ENCODE measurements around the gene PANK4. TPM values are rescaled to one million over a fixed set of nuclear protein-coding genes. Genes with fewer than 3 reads are reported as not detected.

Gene PANK4
- total and polyA plus RNA-seq, 2 donors (not counting 3 experiments of a cell fraction or from before 2014, with no cell fraction given): 22.1 to 34.0 TPM

GRCh38 chr1:2479618-2480017 is 46.8 kb downstream of the PANK4 start:
- Histone ChIP-seq H3K9me1 (replicated peaks; ENCODE audit: control insufficient read depth, extremely low read depth, insufficient read depth, low read length) (no peaks in the 10 kb centered on the region), H3K79me2 (ENCODE audit: control insufficient read depth, insufficient read depth, low read length) (no peaks in the 10 kb centered on the region), H3K36me3 (ENCODE audit: control insufficient read depth in 2 of 2, extremely low read depth in 1 of 2, insufficient read depth in 2 of 2, low read length in 2 of 2) (no peaks in the 10 kb centered on the region), H3K27me3 (ENCODE audit: control insufficient read depth in 2 of 2, insufficient read depth in 2 of 2, low read length in 2 of 2) (no peaks in the 10 kb centered on the region), H3K9ac (replicated peaks; ENCODE audit: extremely low read depth, insufficient read depth, low read length) (no peak overlapping the region), H3K4me1 (ENCODE audit: control insufficient read depth, extremely low read depth, insufficient read depth, low read length) (no peaks in the 10 kb centered on the region), H3K4me2 (ENCODE audit: insufficient read depth, low read length) (no peak overlapping the region), H3K9me3 (replicated peaks; ENCODE audit: control insufficient read depth, insufficient read depth, low read length) (no peaks in the 10 kb centered on the region), H3K27ac (ENCODE audit: insufficient read depth, low read depth, low read length) (no peak overlapping the region), H4K20me1 (replicated peaks; ENCODE audit: control insufficient read depth, extremely low read depth, insufficient read depth, low read length) (no peaks in the 10 kb centered on the region), H3K4me3 (replicated peaks in 1 of 3; ENCODE audit: insufficient read depth in 1 of 3, low read depth in 1 of 3, low read length in 3 of 3) (no peak overlapping the region), H2AFZ (ENCODE audit: low read depth, low read length) (no peak overlapping the region)
- POLR2A ChIA-PET: no interaction called here
- no TSS peak for BruUV-seq (replicated peaks)
- FAIRE-seq (no peak), DNase-seq (ENCODE audit: low read depth, low spot score) (no peak)
- dilution Hi-C loops (cut with MboI; ENCODE audit: extremely low pct_ligation_motif_present, low sequenced_read_pairs): no loop called here
- CTCF ChIA-PET: no interaction called here
- intact Hi-C loops (cut with micrococcal nuclease): no loop called here
- TF ChIP-seq POLR2A (IDR thresholded peaks at IDR 0.05; ENCODE audit: low read depth, low read length) (no peak), JUN (IDR thresholded peaks at IDR 0.05; ENCODE audit: borderline replicate concordance, insufficient read depth, insufficient read length, low read depth) (no peak), GATA2 (IDR thresholded peaks at IDR 0.05; ENCODE audit: insufficient read depth, insufficient read length, low read depth, low read length) (no peak), POLR2AphosphoS5 (IDR thresholded peaks at IDR 0.05; ENCODE audit: insufficient read depth, low read depth, low read length) (no peak), MAX (IDR thresholded peaks at IDR 0.05; ENCODE audit: insufficient read depth, insufficient read length) (no peak), FOS (IDR thresholded peaks at IDR 0.05; ENCODE audit: borderline replicate concordance, insufficient read depth, low read length) (no peak), EZH2 (IDR thresholded peaks at IDR 0.05; ENCODE audit: borderline replicate concordance, low read depth, low read length, severe bottlenecking) (no peak), MYC (IDR thresholded peaks at IDR 0.05; ENCODE audit: low read depth, low read length) (no peak)
- TF ChIP-seq, protein P1, sequence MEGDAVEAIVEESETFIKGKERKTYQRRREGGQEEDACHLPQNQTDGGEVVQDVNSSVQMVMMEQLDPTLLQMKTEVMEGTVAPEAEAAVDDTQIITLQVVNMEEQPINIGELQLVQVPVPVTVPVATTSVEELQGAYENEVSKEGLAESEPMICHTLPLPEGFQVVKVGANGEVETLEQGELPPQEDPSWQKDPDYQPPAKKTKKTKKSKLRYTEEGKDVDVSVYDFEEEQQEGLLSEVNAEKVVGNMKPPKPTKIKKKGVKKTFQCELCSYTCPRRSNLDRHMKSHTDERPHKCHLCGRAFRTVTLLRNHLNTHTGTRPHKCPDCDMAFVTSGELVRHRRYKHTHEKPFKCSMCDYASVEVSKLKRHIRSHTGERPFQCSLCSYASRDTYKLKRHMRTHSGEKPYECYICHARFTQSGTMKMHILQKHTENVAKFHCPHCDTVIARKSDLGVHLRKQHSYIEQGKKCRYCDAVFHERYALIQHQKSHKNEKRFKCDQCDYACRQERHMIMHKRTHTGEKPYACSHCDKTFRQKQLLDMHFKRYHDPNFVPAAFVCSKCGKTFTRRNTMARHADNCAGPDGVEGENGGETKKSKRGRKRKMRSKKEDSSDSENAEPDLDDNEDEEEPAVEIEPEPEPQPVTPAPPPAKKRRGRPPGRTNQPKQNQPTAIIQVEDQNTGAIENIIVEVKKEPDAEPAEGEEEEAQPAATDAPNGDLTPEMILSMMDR (IDR thresholded peaks at IDR 0.05; ENCODE audit: extremely low read depth in 1 of 2, insufficient read depth in 1 of 2, low read depth in 1 of 2, low read length in 2 of 2): no peak

Data from endothelial cell of umbilical vein (primary cell).